Hematopoietic multipotent progenitor cell treated with erythropoietin and hydrocortisone succinate and interleukin-3 and kit ligand, for 8 days (in vitro differentiated cells): Measurements from ENCODE around the gene PRKAG2.

ENCODE experiments used
- DNase-seq: peaks from one replicate; pipeline ENCODE4 v3.0.0-alpha.2; 2015

The PRKAG2 gene

GRCh38 chr7:151738925-151739324 is 138.0 kb downstream of the PRKAG2 start:
- no peak for DNase-seq

GRCh38 chr7:151736403-151736909 is 140.5 kb downstream of the PRKAG2 start:
- no peak for DNase-seq

GRCh38 chr7:151735851-151736402 is 141.0 kb downstream of the PRKAG2 start:
- no peak for DNase-seq

- no peak for DNase-seq
Observed at GRCh38 chr7:151735186-151735850, 141.6 kb downstream of the PRKAG2 start.

GRCh38 chr7:151732834-151733592 is 143.9 kb downstream of the PRKAG2 start:
- DNase-seq, result no peak

GRCh38 chr7:151732292-151732691 is 144.6 kb downstream of the PRKAG2 start:
- no peak for DNase-seq

- no peak for DNase-seq
Observed at GRCh38 chr7:151731022-151731441, 145.9 kb downstream of the PRKAG2 start.

GRCh38 chr7:151730591-151730990 is 146.3 kb downstream of the PRKAG2 start:
- DNase-seq, result no peak

- no peak for DNase-seq
Observed at GRCh38 chr7:151729521-151729921, 147.4 kb downstream of the PRKAG2 start.

GRCh38 chr7:151728746-151729145 is 148.2 kb downstream of the PRKAG2 start:
- DNase-seq, result no peak

- no peak for DNase-seq
Observed at GRCh38 chr7:151728286-151728660, 148.6 kb downstream of the PRKAG2 start.

- DNase-seq, result no peak
Observed at GRCh38 chr7:151727579-151728285, 149.2 kb downstream of the PRKAG2 start.

- DNase-seq, result no peak
Observed at GRCh38 chr7:151726652-151727578, 150.0 kb downstream of the PRKAG2 start.

GRCh38 chr7:151725844-151726651 is 150.9 kb downstream of the PRKAG2 start:
- no peak for DNase-seq

GRCh38 chr7:151724920-151725584 is 151.9 kb downstream of the PRKAG2 start:
- DNase-seq, result no peak

- no peak for DNase-seq
Observed at GRCh38 chr7:151724250-151724915, 152.5 kb downstream of the PRKAG2 start.

GRCh38 chr7:151723321-151723720 is 153.6 kb downstream of the PRKAG2 start:
- no peak for DNase-seq

GRCh38 chr7:151722533-151722932 is 154.4 kb downstream of the PRKAG2 start:
- DNase-seq, result no peak

GRCh38 chr7:151721694-151722093 is 155.2 kb downstream of the PRKAG2 start:
- peak; percentile 43 for DNase-seq

- DNase-seq, result no peak
Observed at GRCh38 chr7:151721236-151721635, 155.7 kb downstream of the PRKAG2 start.
